Airway epithelial cell (primary cell): ENCODE data around the gene MTRR. TPM values are rescaled to one million over a fixed set of nuclear protein-coding genes. Genes with fewer than 3 reads are reported as not detected.

ENCODE experiments used
- total RNA-seq: library from RNA; depleted of rRNA; stranded (reverse); fragments of >200 nt; gene quantifications from 2 replicates; pipeline ENCODE4 v1.2.3, GENCODE V29; 2015

MTRR gene
- total RNA-seq, result 20.2 and 21.8 TPM in 2 replicates

GRCh38 chr5:7868773-7869473 lies at the start of gene MTRR, which contains the start of gene FASTKD3:
Gene MTRR, plus strand, starts transcription at chr5:7869148. Its CDS starts 1,647 bp downstream, at chr5:7870795.
Gene FASTKD3, minus strand, starts transcription at chr5:7869031. Its CDS starts 948 bp downstream, at chr5:7868083.

DNA sequence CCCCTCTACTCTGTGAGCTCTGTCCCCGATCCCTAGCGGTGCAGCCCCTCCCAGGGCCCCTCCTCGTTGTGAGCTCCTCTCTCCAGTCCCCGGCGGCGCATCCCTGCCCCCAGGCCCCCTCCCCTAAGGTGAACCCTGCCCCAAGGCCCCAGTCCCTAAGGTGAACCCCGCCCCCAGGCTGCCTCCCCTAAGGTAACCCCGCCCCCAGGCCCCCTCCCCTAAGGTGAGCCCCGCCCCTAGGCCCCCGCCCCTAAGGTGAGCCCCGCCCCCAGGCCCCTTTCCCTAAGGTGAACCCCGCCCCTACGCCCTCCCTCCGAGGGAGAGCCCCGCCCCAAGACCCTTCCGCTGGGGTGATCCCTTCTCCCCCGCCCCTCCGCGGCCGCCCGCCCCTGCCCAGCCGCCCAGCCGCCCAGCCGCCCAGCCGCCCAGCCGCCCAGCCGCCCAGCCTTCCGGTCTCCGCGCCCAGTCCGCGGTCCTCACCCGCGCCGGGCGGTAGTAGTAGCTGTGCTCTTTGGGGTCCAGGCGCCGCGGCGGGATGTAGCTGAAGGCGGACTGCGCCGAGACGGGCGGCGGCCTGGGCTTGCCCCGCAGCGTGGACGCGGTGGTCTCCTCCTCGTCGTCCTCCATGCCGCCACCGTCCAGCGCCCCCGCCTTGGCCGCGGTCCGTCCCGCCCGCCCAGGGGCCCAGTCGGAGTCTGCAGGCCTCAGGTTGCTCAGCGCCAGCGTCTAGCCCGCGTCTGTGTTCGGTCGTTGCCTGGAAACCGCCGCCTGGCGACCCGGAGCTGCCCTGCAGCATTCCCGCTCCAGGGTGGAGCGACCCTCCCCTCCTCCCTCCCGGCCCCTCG lies 18.3 kb upstream of the MTRR start, which contains the start of gene CFAP90:
CFAP90 (minus strand) TSS at position 739 of the 845 bp plus-strand sequence; CDS start at position 627, 112 bp downstream.

Other genes with a start within 250 kb of the MTRR start
- not detected in 2 replicates for gene CFAP90, start 18.0 kb upstream of the MTRR start, total RNA-seq
- 10.4 and 14.8 TPM in 2 replicates for gene FASTKD3, start 117 bp upstream of the MTRR start, total RNA-seq